Measurements from ENCODE around the gene EHMT1.

DNA sequence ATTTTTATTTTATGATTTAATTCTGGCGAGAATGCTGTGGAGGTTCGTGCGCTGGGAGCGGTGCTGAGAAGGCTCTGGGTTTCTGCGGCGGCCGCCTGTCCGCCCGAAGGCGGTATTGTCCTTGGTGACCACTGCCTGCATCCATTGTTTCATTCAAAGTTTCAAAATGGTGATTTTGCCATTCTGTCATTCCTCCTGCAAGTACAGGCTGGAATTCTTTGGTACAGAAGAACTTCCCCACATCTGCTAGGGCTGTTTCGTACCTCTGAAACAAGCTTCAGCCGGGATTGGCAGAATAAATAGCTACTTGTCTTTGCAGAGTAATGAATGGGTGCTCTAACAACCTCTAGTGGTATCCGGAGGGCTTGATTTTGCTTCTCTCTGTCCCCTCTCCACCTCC is 146.2 kb downstream of the EHMT1 start:
- TF ChIP-seq ZBTB42 (CRISPR knock-in tag; IDR thresholded peaks at IDR 0.05) (no peak), ZSCAN12 (CRISPR knock-in tag; IDR thresholded peaks at IDR 0.05) (no peak), GTF2F1 (IDR thresholded peaks at IDR 0.05; ENCODE audit: low read length) (no peak), GABPA (IDR thresholded peaks at IDR 0.05; ENCODE audit: low read depth, low read length) (no peak), GABPA (CRISPR knock-in tag; IDR thresholded peaks at IDR 0.05; ENCODE audit: low read depth) (no peak)
- TF ChIP-seq, protein P1, sequence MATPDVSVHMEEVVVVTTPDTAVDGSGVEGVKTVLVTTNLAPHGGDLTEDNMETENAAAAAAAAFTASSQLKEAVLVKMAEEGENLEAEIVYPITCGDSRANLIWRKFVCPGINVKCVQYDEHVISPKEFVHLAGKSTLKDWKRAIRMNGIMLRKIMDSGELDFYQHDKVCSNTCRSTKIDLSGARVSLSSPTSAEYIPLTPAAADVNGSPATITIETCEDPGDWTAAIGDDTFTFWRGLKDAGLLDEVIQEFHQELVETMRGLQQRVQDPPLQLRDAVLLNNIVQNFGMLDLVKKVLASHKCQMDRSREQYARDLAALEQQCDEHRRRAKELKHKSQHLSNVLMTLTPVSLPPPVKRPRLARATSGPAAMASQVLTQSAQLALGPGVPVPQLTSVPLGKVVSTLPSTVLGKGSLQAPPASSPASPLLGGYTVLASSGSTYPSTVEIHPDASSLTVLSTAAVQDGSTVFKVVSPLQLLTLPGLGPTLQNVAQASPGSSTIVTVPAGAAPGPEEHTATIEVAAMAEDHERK (CRISPR knock-in tag; IDR thresholded peaks at IDR 0.05; ENCODE audit: low read depth) = no peak
- TF ChIP-seq, protein P2, sequence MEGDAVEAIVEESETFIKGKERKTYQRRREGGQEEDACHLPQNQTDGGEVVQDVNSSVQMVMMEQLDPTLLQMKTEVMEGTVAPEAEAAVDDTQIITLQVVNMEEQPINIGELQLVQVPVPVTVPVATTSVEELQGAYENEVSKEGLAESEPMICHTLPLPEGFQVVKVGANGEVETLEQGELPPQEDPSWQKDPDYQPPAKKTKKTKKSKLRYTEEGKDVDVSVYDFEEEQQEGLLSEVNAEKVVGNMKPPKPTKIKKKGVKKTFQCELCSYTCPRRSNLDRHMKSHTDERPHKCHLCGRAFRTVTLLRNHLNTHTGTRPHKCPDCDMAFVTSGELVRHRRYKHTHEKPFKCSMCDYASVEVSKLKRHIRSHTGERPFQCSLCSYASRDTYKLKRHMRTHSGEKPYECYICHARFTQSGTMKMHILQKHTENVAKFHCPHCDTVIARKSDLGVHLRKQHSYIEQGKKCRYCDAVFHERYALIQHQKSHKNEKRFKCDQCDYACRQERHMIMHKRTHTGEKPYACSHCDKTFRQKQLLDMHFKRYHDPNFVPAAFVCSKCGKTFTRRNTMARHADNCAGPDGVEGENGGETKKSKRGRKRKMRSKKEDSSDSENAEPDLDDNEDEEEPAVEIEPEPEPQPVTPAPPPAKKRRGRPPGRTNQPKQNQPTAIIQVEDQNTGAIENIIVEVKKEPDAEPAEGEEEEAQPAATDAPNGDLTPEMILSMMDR (CRISPR knock-in tag; IDR thresholded peaks at IDR 0.05) = no peak

Data from HepG2 (cell line).